Measurements from ENCODE around the gene HOXD10.

Gene HOXD10

GRCh38 chr2:176165370-176166050, 48.9 kb downstream of the HOXD10 start:
- DNase-seq: no peak

GRCh38 chr2:176166272-176166671, 49.7 kb downstream of the HOXD10 start:
- DNase-seq: no peak

GRCh38 chr2:176167398-176167797, 50.8 kb downstream of the HOXD10 start:
- no peak for DNase-seq

- no peak for DNase-seq
These were observed 52.6 kb downstream of the HOXD10 start for GRCh38 chr2:176169181-176169580.

All from CD4-positive, alpha-beta T cell treated with Interleukin-17A for 4 hours (primary cell).